Parathyroid adenoma (tissue), 2 donors: ENCODE results near the gene KCNG4.

Source experiments
- H2AFZ ChIP-seq: fragments of 300-600 bp; sonication (generic); one replicate; pipeline ENCODE4 v1.7.0; 2017; ENCODE audit warnings: antibody characterized with exemption, mild to moderate bottlenecking
- H3K27ac ChIP-seq: fragments of 300-600 bp; sonication (generic); one replicate; pipeline ENCODE4 v1.7.0; 2017
- H3K27me3 ChIP-seq: fragments of 300-600 bp; sonication (generic); one replicate; pipeline ENCODE4 v1.7.0; 2017; ENCODE audit warnings: low read length; ENCODE audit not compliant: control insufficient read depth, insufficient read depth
- H3K36me3 ChIP-seq: fragments of 300-600 bp; sonication (generic); one replicate; pipeline ENCODE4 v1.7.0; 2017; ENCODE audit warnings: low read length; ENCODE audit not compliant: control insufficient read depth, insufficient read depth
- H3K4me1 ChIP-seq: fragments of 300-600 bp; sonication (generic); one replicate; pipeline ENCODE4 v1.7.0; 2017; ENCODE audit warnings: control low read depth
- H3K4me2 ChIP-seq: fragments of 300-600 bp; sonication (generic); one replicate; pipeline ENCODE4 v1.7.0; 2017; ENCODE audit warnings: low read length
- H3K4me3 ChIP-seq: fragments of 300-600 bp; sonication (generic); one replicate; pipeline ENCODE4 v1.7.0; 2017; ENCODE audit warnings: low read depth, low read length
- H3K79me2 ChIP-seq: fragments of 300-600 bp; sonication (generic); one replicate; pipeline ENCODE4 v1.7.0; 2017; ENCODE audit warnings: control low read depth
- H3K9ac ChIP-seq: fragments of 300-600 bp; sonication (generic); one replicate; pipeline ENCODE4 v1.7.0; 2017; ENCODE audit warnings: mild to moderate bottlenecking
- H3K9me3 ChIP-seq: fragments of 300-600 bp; sonication (generic); one replicate; pipeline ENCODE4 v1.7.0; 2017; ENCODE audit warnings: low read length; ENCODE audit not compliant: control insufficient read depth
- CTCF ChIP-seq: fragments of 300-600 bp; sonication (generic); IDR thresholded peaks from one replicate; pipeline ENCODE4 v1.7.0; 2017; ENCODE audit warnings: antibody characterized with exemption, mild to moderate bottlenecking
- donor health status: primary hyperparathyroidism.

KCNG4 gene

GRCh38 chr16:84225571-84225970 is 14.2 kb downstream of the KCNG4 start:
- H3K4me2 ChIP-seq, result no peak overlapping the region
- no peaks in the 10 kb centered on the region for H3K4me1 ChIP-seq
- no peak overlapping the region for H3K4me3 ChIP-seq
- H3K27ac ChIP-seq, result no peak overlapping the region
- H3K9ac ChIP-seq, result no peak overlapping the region
- H3K27me3 ChIP-seq, result no peaks in the 10 kb centered on the region
- no peaks in the 10 kb centered on the region for H3K79me2 ChIP-seq
- H3K9me3 ChIP-seq, result no peaks in the 10 kb centered on the region
- H2AFZ ChIP-seq, result no peak overlapping the region
- TF ChIP-seq CTCF, result no peak
- no peaks in the 10 kb centered on the region for H3K36me3 ChIP-seq

- H3K27ac ChIP-seq, result no peak overlapping the region
- no peaks in the 10 kb centered on the region for H3K79me2 ChIP-seq
- H3K4me3 ChIP-seq, result no peak overlapping the region
- no peak overlapping the region for H2AFZ ChIP-seq
- no peaks in the 10 kb centered on the region for H3K27me3 ChIP-seq
- no peaks in the 10 kb centered on the region for H3K9me3 ChIP-seq
- no peak overlapping the region for H3K4me2 ChIP-seq
- no peak for TF ChIP-seq CTCF
- no peak overlapping the region for H3K9ac ChIP-seq
- no peaks in the 10 kb centered on the region for H3K4me1 ChIP-seq
- no peaks in the 10 kb centered on the region for H3K36me3 ChIP-seq
Measured at GRCh38 chr16:84225126-84225525, 14.7 kb downstream of the KCNG4 start.

- H3K27me3 ChIP-seq, result no peaks in the 10 kb centered on the region
- H3K4me1 ChIP-seq, result no peaks in the 10 kb centered on the region
- no peaks in the 10 kb centered on the region for H3K9me3 ChIP-seq
- H3K4me3 ChIP-seq, result no peak overlapping the region
- no peak overlapping the region for H3K27ac ChIP-seq
- no peak overlapping the region for H3K9ac ChIP-seq
- H3K79me2 ChIP-seq, result no peaks in the 10 kb centered on the region
- TF ChIP-seq CTCF, result no peak
- H3K36me3 ChIP-seq, result no peaks in the 10 kb centered on the region
- no peak overlapping the region for H3K4me2 ChIP-seq
- H2AFZ ChIP-seq, result no peak overlapping the region
Measured at GRCh38 chr16:84224554-84224953, 15.3 kb downstream of the KCNG4 start.

- Histone ChIP-seq H3K4me3 (no peak overlapping the region), H2AFZ (no peak overlapping the region), H3K36me3 (no peaks in the 10 kb centered on the region), H3K79me2 (no peaks in the 10 kb centered on the region), H3K27ac (no peak overlapping the region), H3K4me2 (no peak overlapping the region), H3K9ac (no peak overlapping the region), H3K9me3 (no peaks in the 10 kb centered on the region), H3K27me3 (no peaks in the 10 kb centered on the region), H3K4me1 (no peaks in the 10 kb centered on the region)
- TF ChIP-seq CTCF, result no peak
Measured at GRCh38 chr16:84223456-84223855, 16.4 kb downstream of the KCNG4 start.

GRCh38 chr16:84220851-84221250 is 19.0 kb downstream of the KCNG4 start:
- H3K27ac ChIP-seq, result no peak overlapping the region
- no peak overlapping the region for H2AFZ ChIP-seq
- H3K4me1 ChIP-seq, result no peaks in the 10 kb centered on the region
- TF ChIP-seq CTCF, result no peak
- H3K4me2 ChIP-seq, result no peak overlapping the region
- no peaks in the 10 kb centered on the region for H3K79me2 ChIP-seq
- no peaks in the 10 kb centered on the region for H3K27me3 ChIP-seq
- no peak overlapping the region for H3K4me3 ChIP-seq
- no peaks in the 10 kb centered on the region for H3K9me3 ChIP-seq
- H3K9ac ChIP-seq, result no peak overlapping the region
- H3K36me3 ChIP-seq, result no peaks in the 10 kb centered on the region
